Measurements from ENCODE around the gene RAVER2. TPM values are rescaled to one million over a fixed set of nuclear protein-coding genes. Genes with fewer than 3 reads are reported as not detected.
A peak's percentile ranks its signal among the peaks of the same experiment; 100 is the strongest.
"Not testable (repeated sequence)": the region's sequence is repeated elsewhere in the genome, so short reads cannot be mapped to it uniquely, and the experiment has no call there.

RAVER2 gene
- 2.4 and 2.5 TPM in 2 replicates for total RNA-seq (2014; rRNA removed; shearing (Covaris generic))

GRCh38 chr1:64744492-64745180 lies at the start of gene RAVER2:
Gene RAVER2, plus strand, starts transcription at chr1:64745075. Its CDS starts 98 bp downstream, at chr1:64745173.
- DNase-seq (ENCODE audit: low read depth) = peak; percentile 68

GRCh38 chr1:64696879-64697278 lies 48.0 kb upstream of the RAVER2 start:
- no peak for DNase-seq (ENCODE audit: low read depth)

- DNase-seq (ENCODE audit: low read depth) = no peak
Measured at GRCh38 chr1:64699327-64699726, 45.5 kb upstream of the RAVER2 start.

GRCh38 chr1:64701071-64701470 lies 43.8 kb upstream of the RAVER2 start:
- no peak for DNase-seq (ENCODE audit: low read depth)

- no peak for DNase-seq (ENCODE audit: low read depth)
Measured at GRCh38 chr1:64701886-64702285, 43.0 kb upstream of the RAVER2 start.

GRCh38 chr1:64702670-64703069 lies 42.2 kb upstream of the RAVER2 start:
- not testable (repeated sequence) for DNase-seq (ENCODE audit: low read depth)

- no peak for DNase-seq (ENCODE audit: low read depth)
Measured at GRCh38 chr1:64703600-64703999, 41.3 kb upstream of the RAVER2 start.

- no peak for DNase-seq (ENCODE audit: low read depth)
Measured at GRCh38 chr1:64705591-64705990, 39.3 kb upstream of the RAVER2 start.

GRCh38 chr1:64711266-64711665 lies 33.6 kb upstream of the RAVER2 start:
- DNase-seq (ENCODE audit: low read depth) = no peak

- DNase-seq (ENCODE audit: low read depth) = no peak
Measured at GRCh38 chr1:64712049-64712448, 32.8 kb upstream of the RAVER2 start.

GRCh38 chr1:64715186-64715585 lies 29.7 kb upstream of the RAVER2 start:
- DNase-seq (ENCODE audit: low read depth) = no peak

- DNase-seq (ENCODE audit: low read depth) = no peak
Measured at GRCh38 chr1:64721135-64721534, 23.7 kb upstream of the RAVER2 start.

- no peak for DNase-seq (ENCODE audit: low read depth)
Measured at GRCh38 chr1:64721576-64722145, 23.2 kb upstream of the RAVER2 start.

- no peak for DNase-seq (ENCODE audit: low read depth)
Measured at GRCh38 chr1:64727861-64728260, 17.0 kb upstream of the RAVER2 start.

GRCh38 chr1:64733581-64734286 lies 11.1 kb upstream of the RAVER2 start:
- peak; percentile 13 for DNase-seq (ENCODE audit: low read depth)

- no peak for DNase-seq (ENCODE audit: low read depth)
Measured at GRCh38 chr1:64734287-64734652, 10.6 kb upstream of the RAVER2 start.

GRCh38 chr1:64740687-64741086 lies 4.2 kb upstream of the RAVER2 start:
- DNase-seq (ENCODE audit: low read depth) = not testable (repeated sequence)

- no peak for DNase-seq (ENCODE audit: low read depth)
Measured at GRCh38 chr1:64743954-64744491, 852 bp upstream of the RAVER2 start.

GRCh38 chr1:64745181-64745985 lies 508 bp downstream of the RAVER2 start:
- no peak for DNase-seq (ENCODE audit: low read depth)

GRCh38 chr1:64745986-64746940 lies 1.4 kb downstream of the RAVER2 start:
- peak; percentile 13 for DNase-seq (ENCODE audit: low read depth)

GRCh38 chr1:64748222-64748621 lies 3.3 kb downstream of the RAVER2 start:
- no peak for DNase-seq (ENCODE audit: low read depth)

Data from RPMI7951 (cell line).